Measurements from ENCODE around the gene LRCH2. TPM values are rescaled to one million over a fixed set of nuclear protein-coding genes. Genes with fewer than 3 reads are reported as not detected.

LRCH2 gene
- total RNA-seq, 4 donors from 2014 or later = 3.3 to 7.1 (median 5.7) TPM

DNA sequence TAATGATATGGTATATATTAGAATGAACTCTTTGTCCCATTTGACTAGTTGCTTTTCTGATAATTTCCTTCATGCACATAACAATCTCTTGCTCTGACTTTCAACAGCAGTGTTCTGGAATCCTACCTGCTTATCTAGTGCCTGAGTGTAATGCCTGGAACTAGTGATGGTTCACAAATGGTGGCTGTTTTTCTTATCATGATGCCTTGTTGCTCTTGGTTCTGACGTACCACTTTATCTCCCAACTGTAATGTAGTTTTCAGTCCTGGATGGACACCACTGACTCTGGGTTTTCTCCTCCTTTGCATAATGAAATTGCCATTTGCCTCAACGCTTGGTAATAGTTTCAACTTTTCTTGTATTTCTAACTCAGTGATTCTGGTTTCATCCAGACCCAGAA lies 30.1 kb upstream of the LRCH2 start:
- DNase-seq (ENCODE audit: low spot score in 2 of 2) = no peak
- H3K4me3 ChIP-seq = no peak overlapping the region
- H3K27ac ChIP-seq = no peak overlapping the region
- no peaks in the 10 kb centered on the region for H3K4me1 ChIP-seq
- TF ChIP-seq POLR2A (IDR thresholded peaks at IDR 0.05) (no peak), EP300 (IDR thresholded peaks at IDR 0.05) (no peak), CTCF (IDR thresholded peaks at IDR 0.05) (no peak)
- peaks cover 0 to 14% of the 10 kb centered on the region in 2 donors for H3K27me3 ChIP-seq
- H3K9me3 ChIP-seq = no peaks in the 10 kb centered on the region
- WGBS, 2 donors = 76 to 97% methylated on average over 2 of the region's 2 CpGs
- H3K36me3 ChIP-seq = no peaks in the 10 kb centered on the region

DNA sequence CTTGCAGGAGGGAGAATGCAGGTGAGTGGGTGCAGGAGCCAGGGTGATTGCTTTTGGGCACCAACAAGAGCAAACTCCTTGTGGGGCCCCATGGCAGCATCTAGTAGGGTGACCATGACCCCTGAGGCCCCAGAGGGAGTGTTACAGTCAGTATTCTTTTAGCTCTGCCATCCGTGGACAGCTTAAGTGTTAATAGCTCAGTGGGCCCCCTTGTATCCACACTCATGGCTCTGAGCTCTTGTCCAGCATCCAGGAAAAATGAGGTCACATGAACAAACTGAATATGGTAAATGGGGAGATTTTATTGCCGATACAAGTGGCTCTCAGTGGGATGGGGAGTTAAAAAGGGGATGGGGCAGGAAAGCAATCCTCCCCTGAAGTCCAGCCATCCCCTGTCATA lies 27.3 kb upstream of the LRCH2 start:
- H3K27ac ChIP-seq = no peak overlapping the region
- H3K27me3 ChIP-seq = peaks cover 0 to 20% of the 10 kb centered on the region in 2 donors
- H3K4me1 ChIP-seq = no peaks in the 10 kb centered on the region
- WGBS, 2 donors = 57 to 64% methylated on average over 2 of the region's 2 CpGs
- H3K36me3 ChIP-seq = no peaks in the 10 kb centered on the region
- H3K9me3 ChIP-seq = no peaks in the 10 kb centered on the region
- TF ChIP-seq CTCF (IDR thresholded peaks at IDR 0.05) (no peak), POLR2A (IDR thresholded peaks at IDR 0.05) (no peak), EP300 (IDR thresholded peaks at IDR 0.05) (no peak)
- no peak overlapping the region for H3K4me3 ChIP-seq
- no peak for DNase-seq (ENCODE audit: low spot score in 2 of 2)

DNA sequence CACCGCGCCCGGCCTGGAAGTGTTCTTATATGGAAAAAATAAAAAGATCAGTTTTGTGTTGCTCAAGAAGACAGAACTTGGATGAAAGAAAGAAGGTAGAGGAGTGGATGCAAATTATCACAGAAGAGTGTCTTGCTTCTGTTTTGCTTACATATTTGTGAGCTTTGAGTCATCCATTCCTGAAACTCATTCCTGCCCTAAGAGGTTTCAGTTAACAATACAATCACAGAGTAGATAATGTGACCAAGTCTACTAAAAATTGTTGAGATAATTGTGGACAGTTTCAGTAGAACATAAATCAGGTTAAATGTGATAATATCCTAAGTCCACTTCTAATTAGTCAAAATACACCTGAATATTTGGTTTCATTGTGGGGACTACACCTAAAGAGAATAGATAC lies 26.4 kb upstream of the LRCH2 start:
- no peaks in the 10 kb centered on the region for H3K9me3 ChIP-seq
- WGBS, 2 donors = 91 to 100% methylated on average over 3 of the region's 3 CpGs
- DNase-seq (ENCODE audit: low spot score in 2 of 2) = no peak
- no peak overlapping the region for H3K4me3 ChIP-seq
- peaks cover 0 to 21% of the 10 kb centered on the region in 2 donors for H3K27me3 ChIP-seq
- H3K27ac ChIP-seq = no peak overlapping the region
- H3K36me3 ChIP-seq = no peaks in the 10 kb centered on the region
- H3K4me1 ChIP-seq = no peaks in the 10 kb centered on the region
- TF ChIP-seq EP300 (IDR thresholded peaks at IDR 0.05) = no peak
- no peak for TF ChIP-seq CTCF (IDR thresholded peaks at IDR 0.05)
- TF ChIP-seq POLR2A (IDR thresholded peaks at IDR 0.05) = no peak

DNA sequence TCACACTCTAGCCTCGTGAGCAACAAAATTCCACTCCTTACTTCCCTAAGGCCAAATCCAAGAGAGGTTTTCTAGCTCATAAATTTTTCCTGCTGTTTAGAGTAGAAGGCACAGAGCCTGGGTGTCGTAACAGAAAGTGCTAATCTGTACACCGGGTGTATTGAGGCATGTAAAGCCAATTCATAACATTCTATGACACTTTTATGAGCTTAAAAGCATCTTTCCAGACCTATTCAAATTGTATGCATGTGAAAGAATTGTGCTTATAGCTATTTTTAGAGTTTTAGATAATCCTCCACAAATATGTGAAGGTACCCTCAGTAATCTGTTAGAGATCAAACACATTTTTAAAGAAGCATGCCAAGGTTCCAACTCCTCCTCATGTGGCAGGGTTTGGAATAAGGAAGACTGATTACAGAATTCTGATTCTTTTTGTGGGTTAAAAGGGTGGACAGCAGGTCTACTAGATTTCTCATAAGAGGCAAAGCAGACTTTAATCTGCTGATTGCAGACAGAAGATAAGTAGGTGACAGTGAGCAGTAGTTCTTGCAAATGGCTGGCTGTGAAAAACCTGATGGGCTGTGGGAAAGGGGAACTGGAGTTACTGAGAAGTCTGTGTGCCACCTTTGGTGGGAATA lies 25.5 kb upstream of the LRCH2 start:
- peaks cover 0 to 21% of the 10 kb centered on the region in 2 donors for H3K27me3 ChIP-seq
- no peak overlapping the region for H3K27ac ChIP-seq

GRCh38 chrX:115257711-115258110 lies 23.8 kb upstream of the LRCH2 start:
- Histone ChIP-seq H3K9me3 (no peaks in the 10 kb centered on the region), H3K4me3 (no peak overlapping the region), H3K27ac (no peak overlapping the region), H3K4me1 (no peaks in the 10 kb centered on the region), H3K27me3 (peaks cover 0 to 21% of the 10 kb centered on the region in 2 donors), H3K36me3 (no peaks in the 10 kb centered on the region)
- no peak for TF ChIP-seq CTCF (IDR thresholded peaks at IDR 0.05)
- no peak for TF ChIP-seq POLR2A (IDR thresholded peaks at IDR 0.05)
- TF ChIP-seq EP300 (IDR thresholded peaks at IDR 0.05) = no peak
- no peak for DNase-seq (ENCODE audit: low spot score in 2 of 2)

More for the DNA sequence above, 25.5 kb upstream of the LRCH2 start:
- no peaks in the 10 kb centered on the region for H3K9me3 ChIP-seq
- no peak for DNase-seq (ENCODE audit: low spot score in 2 of 2)
- TF ChIP-seq POLR2A (IDR thresholded peaks at IDR 0.05) (no peak), EP300 (IDR thresholded peaks at IDR 0.05) (no peak)
- no peaks in the 10 kb centered on the region for H3K4me1 ChIP-seq
- 57 to 68% methylated on average over 3 of the region's 3 CpGs for WGBS, 2 donors
- no peak overlapping the region for H3K4me3 ChIP-seq
- H3K36me3 ChIP-seq = no peaks in the 10 kb centered on the region

Data from tibial nerve (tissue), 4 donors.